ENCODE measurements around the gene TIPARP.

Gene TIPARP

GRCh38 chr3:156716105-156716862 lies 41.9 kb downstream of the TIPARP start:
- in situ Hi-C loops (cut with HindIII; ENCODE audit: low sequenced_read_pairs) = no loop called here

GRCh38 chr3:156718622-156719306 lies 44.4 kb downstream of the TIPARP start:
- no peak for DNase-seq (ENCODE audit: low read depth, low spot score)
- no peak overlapping the region for H3K4me3 ChIP-seq (ENCODE audit: low read depth, low read length)
- in situ Hi-C loops (cut with HindIII; ENCODE audit: low sequenced_read_pairs) = no loop called here

More at GRCh38 chr3:156716105-156716862, 41.9 kb downstream of the TIPARP start:
- H3K4me3 ChIP-seq (ENCODE audit: low read depth, low read length) = no peak overlapping the region
- DNase-seq (ENCODE audit: low read depth, low spot score) = no peak
- no peak for TF ChIP-seq CTCF (IDR thresholded peaks at IDR 0.05; ENCODE audit: low read depth, low read length)

GRCh38 chr3:156720826-156721225 lies 46.4 kb downstream of the TIPARP start:
- no peak for DNase-seq (ENCODE audit: low read depth, low spot score)
- in situ Hi-C loops (cut with HindIII; ENCODE audit: low sequenced_read_pairs) = no loop called here
- TF ChIP-seq CTCF (IDR thresholded peaks at IDR 0.05; ENCODE audit: low read depth, low read length) = no peak
- H3K4me3 ChIP-seq (ENCODE audit: low read depth, low read length) = no peak overlapping the region

More at GRCh38 chr3:156718622-156719306, 44.4 kb downstream of the TIPARP start:
- TF ChIP-seq CTCF (IDR thresholded peaks at IDR 0.05; ENCODE audit: low read depth, low read length) = no peak

- in situ Hi-C loops (cut with HindIII; ENCODE audit: low sequenced_read_pairs) = no loop called here
- no peak overlapping the region for H3K4me3 ChIP-seq (ENCODE audit: low read depth, low read length)
- no peak for DNase-seq (ENCODE audit: low read depth, low spot score)
- no peak for TF ChIP-seq CTCF (IDR thresholded peaks at IDR 0.05; ENCODE audit: low read depth, low read length)
Measured at GRCh38 chr3:156721687-156722618, 47.6 kb downstream of the TIPARP start.

GRCh38 chr3:156723182-156723619 lies 48.8 kb downstream of the TIPARP start:
- no peak overlapping the region for H3K4me3 ChIP-seq (ENCODE audit: low read depth, low read length)
- no peak for DNase-seq (ENCODE audit: low read depth, low spot score)
- in situ Hi-C loops (cut with HindIII; ENCODE audit: low sequenced_read_pairs) = no loop called here
- no peak for TF ChIP-seq CTCF (IDR thresholded peaks at IDR 0.05; ENCODE audit: low read depth, low read length)

- in situ Hi-C loops (cut with HindIII; ENCODE audit: low sequenced_read_pairs) = no loop called here
- no peak for TF ChIP-seq CTCF (IDR thresholded peaks at IDR 0.05; ENCODE audit: low read depth, low read length)
- no peak overlapping the region for H3K4me3 ChIP-seq (ENCODE audit: low read depth, low read length)
- no peak for DNase-seq (ENCODE audit: low read depth, low spot score)
Measured at GRCh38 chr3:156725682-156726081, 51.3 kb downstream of the TIPARP start.
